HCT116 (cell line): ENCODE measurements around the gene SLC14A1.

Source experiments
- ATF3 ChIP-seq: IDR thresholded peaks from 2 replicates; pipeline ENCODE4 v1.6.1; 2012
- CEBPB ChIP-seq: IDR thresholded peaks from 2 replicates; pipeline ENCODE4 v1.6.1; 2012; ENCODE audit warnings: low read depth
- CTCF ChIP-seq, 3 experiments: fragments of 200-600 bp in 1 of 3; sonication (generic) in 1 of 3; IDR thresholded peaks in 2 of 3; conservative IDR thresholded peaks in 1 of 3; 2 replicates each; pipeline ENCODE4 v1.5.1; 2012 to 2017; ENCODE audit warnings: low read depth in 2 of 3, low read length in 2 of 3, antibody characterized with exemption in 1 of 3, borderline replicate concordance in 1 of 3, control low read depth in 1 of 3, mild to moderate bottlenecking in 1 of 3, mixed read lengths in 1 of 3, mixed run types in 1 of 3, moderate library complexity in 1 of 3; ENCODE audit not compliant: insufficient read depth in 1 of 3
- EGR1 ChIP-seq: IDR thresholded peaks from 2 replicates; pipeline ENCODE4 v1.6.1; 2012; ENCODE audit warnings: low read depth
- EZH2 ChIP-seq: fragments of 200-600 bp; sonication (generic); IDR thresholded peaks from 2 replicates; pipeline ENCODE4 v1.6.1; 2017; ENCODE audit warnings: antibody characterized with exemption, mixed run types
- FOSL1 ChIP-seq: IDR thresholded peaks from 2 replicates; pipeline ENCODE4 v1.6.1; 2012; ENCODE audit warnings: low read depth
- POLR2A ChIP-seq: IDR thresholded peaks from 2 replicates; pipeline ENCODE4 v1.7.0; 2011; ENCODE audit warnings: borderline replicate concordance; ENCODE audit not compliant: insufficient read depth, insufficient read length; ENCODE audit errors: extremely low read depth
- POLR2AphosphoS5 ChIP-seq: IDR thresholded peaks from 2 replicates; pipeline ENCODE4 v1.6.1; 2011; ENCODE audit warnings: mild to moderate bottlenecking, low read depth, low read length, moderate library complexity
- RAD21 ChIP-seq: IDR thresholded peaks from 2 replicates; pipeline ENCODE4 v1.6.1; 2012; ENCODE audit warnings: low read depth, mild to moderate bottlenecking
- REST ChIP-seq: IDR thresholded peaks from 2 replicates; pipeline ENCODE4 v1.6.1; 2012; ENCODE audit warnings: low read depth
- SRF ChIP-seq: IDR thresholded peaks from 2 replicates; pipeline ENCODE4 v1.6.1; 2012; ENCODE audit warnings: low read depth
- ZFX ChIP-seq: fragments of 450-650 bp; IDR thresholded peaks from 2 replicates; pipeline ENCODE4 v1.6.1; 2017
- ZNF274 ChIP-seq: fragments of 200-500 bp; sonication (Bioruptor generic); IDR thresholded peaks from 2 replicates; pipeline ENCODE4 v1.6.1; 2014; ENCODE audit warnings: mild to moderate bottlenecking, low read depth, low read length, inconsistent platforms
- TF ChIP-seq, protein P1 (sequence below): IDR thresholded peaks from 2 replicates; pipeline ENCODE4 v1.6.1; 2011; ENCODE audit warnings: mild to moderate bottlenecking, low read length, moderate library complexity; ENCODE audit not compliant: insufficient replicate concordance; ENCODE audit errors: extremely low read depth

GRCh38 chr18:45690975-45691815, 32.8 kb upstream of the SLC14A1 start:
- TF ChIP-seq, protein P1, sequence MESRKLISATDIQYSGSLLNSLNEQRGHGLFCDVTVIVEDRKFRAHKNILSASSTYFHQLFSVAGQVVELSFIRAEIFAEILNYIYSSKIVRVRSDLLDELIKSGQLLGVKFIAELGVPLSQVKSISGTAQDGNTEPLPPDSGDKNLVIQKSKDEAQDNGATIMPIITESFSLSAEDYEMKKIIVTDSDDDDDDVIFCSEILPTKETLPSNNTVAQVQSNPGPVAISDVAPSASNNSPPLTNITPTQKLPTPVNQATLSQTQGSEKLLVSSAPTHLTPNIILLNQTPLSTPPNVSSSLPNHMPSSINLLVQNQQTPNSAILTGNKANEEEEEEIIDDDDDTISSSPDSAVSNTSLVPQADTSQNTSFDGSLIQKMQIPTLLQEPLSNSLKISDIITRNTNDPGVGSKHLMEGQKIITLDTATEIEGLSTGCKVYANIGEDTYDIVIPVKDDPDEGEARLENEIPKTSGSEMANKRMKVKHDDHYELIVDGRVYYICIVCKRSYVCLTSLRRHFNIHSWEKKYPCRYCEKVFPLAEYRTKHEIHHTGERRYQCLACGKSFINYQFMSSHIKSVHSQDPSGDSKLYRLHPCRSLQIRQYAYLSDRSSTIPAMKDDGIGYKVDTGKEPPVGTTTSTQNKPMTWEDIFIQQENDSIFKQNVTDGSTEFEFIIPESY = no peak
- no peak for TF ChIP-seq SRF
- TF ChIP-seq ZNF274 = no peak
- peak; percentile 79 to 91 (median 84) for TF ChIP-seq CTCF (IDR thresholded peaks at IDR 0.05 in 2 of 3, conservative IDR thresholded peaks at IDR 0.05 in 1 of 3; ENCODE audit: borderline replicate concordance in 1 of 3, insufficient read depth in 1 of 3, low read depth in 2 of 3, low read length in 2 of 3)
- no peak for TF ChIP-seq POLR2A
- no peak for TF ChIP-seq EZH2
- TF ChIP-seq FOSL1 = no peak
- no peak for TF ChIP-seq EGR1
- TF ChIP-seq POLR2AphosphoS5 = no peak
- TF ChIP-seq ZFX = no peak
- no peak for TF ChIP-seq ATF3
- TF ChIP-seq REST = no peak
- no peak for TF ChIP-seq CEBPB
- peak; percentile 93 for TF ChIP-seq RAD21
